Cardiac septum (tissue), 1 donor: Measurements from ENCODE around the gene LIPA. TPM values are rescaled to one million over a fixed set of nuclear protein-coding genes. Genes with fewer than 3 reads are reported as not detected.
A peak's percentile ranks its signal among the peaks of the same experiment; 100 is the strongest.
"Not testable (repeated sequence)": the region's sequence is repeated elsewhere in the genome, so short reads cannot be mapped to it uniquely, and the experiment has no call there.

Source experiments
- DNase-seq: peaks from one replicate; pipeline ENCODE4 v3.0.0-alpha.2; 2020; ENCODE audit warnings: low spot score
- intact Hi-C: fragments of 100-400 bp; cut with DNase I; formaldehyde crosslinking; loops from one replicate; pipeline ENCODE4 v1.14.0; 2022
- long read RNA-seq: library from polyadenylated mRNA; unstranded; transcript quantifications from one replicate; pipeline ENCODE4 v2.0.0, GENCODE V29; 2021
- total RNA-seq: library from RNA; stranded (reverse); fragmentation: NEBNext Ultra II Directional; extraction: Animal tissue kit (Norgen Biotek cat#: 25700); gene quantifications from one replicate; pipeline ENCODE4 v1.2.1, GENCODE V29; 2021
- donor health status: DM: no; HTN: no; CAD: no.

Gene LIPA
- total RNA-seq: 16.0 TPM
- long read RNA-seq, transcript LIPA-202 (10 exons, 2,782 nt): major isoform, 17 of 35 reads
- long read RNA-seq, partial matches to known transcripts: 5 of 35 reads
- long read RNA-seq, other reads (novel, unspliced or antisense): 13 of 35 reads

- intact Hi-C loops: no loop called here
- peak; percentile 97 for DNase-seq
These were observed at the start of gene LIPA for GRCh38 chr10:89251409-89252224. TSS of gene LIPA (minus strand) at chr10:89251775. CDS start at chr10:89247648, 4,127 bp downstream.

GRCh38 chr10:89301232-89301631, 49.7 kb upstream of the LIPA start:
- intact Hi-C loops: loop anchor here (2.0 kb wide), 1 partner anchor 22 kb away; no protein-coding TSS in a partner anchor
- no peak for DNase-seq

GRCh38 chr10:89299031-89299430, 47.5 kb upstream of the LIPA start:
- DNase-seq: no peak
- intact Hi-C loops: no loop called here

- no peak for DNase-seq
- intact Hi-C loops: no loop called here
These were observed 46.2 kb upstream of the LIPA start for GRCh38 chr10:89297791-89298190.

GRCh38 chr10:89297356-89297755, 45.8 kb upstream of the LIPA start:
- no peak for DNase-seq
- intact Hi-C loops: no loop called here

- intact Hi-C loops: no loop called here
- no peak for DNase-seq
These were observed 44.7 kb upstream of the LIPA start for GRCh38 chr10:89296220-89296648.

GRCh38 chr10:89295597-89295996, 44.0 kb upstream of the LIPA start:
- intact Hi-C loops: no loop called here
- no peak for DNase-seq

GRCh38 chr10:89294721-89295239, 43.2 kb upstream of the LIPA start:
- DNase-seq: no peak
- intact Hi-C loops: no loop called here

GRCh38 chr10:89285303-89285702, 33.7 kb upstream of the LIPA start:
- DNase-seq, intact Hi-C loops: not testable (repeated sequence)

- DNase-seq, intact Hi-C loops: not testable (repeated sequence)
These were observed 33.1 kb upstream of the LIPA start for GRCh38 chr10:89284711-89285110.

GRCh38 chr10:89283936-89284475, 32.4 kb upstream of the LIPA start:
- DNase-seq: peak; percentile 78
- intact Hi-C loops: no loop called here

GRCh38 chr10:89283025-89283935, 31.7 kb upstream of the LIPA start:
- DNase-seq: no peak
- intact Hi-C loops: no loop called here

- DNase-seq: no peak
- intact Hi-C loops: no loop called here
These were observed 30.2 kb upstream of the LIPA start for GRCh38 chr10:89281606-89282395.

- DNase-seq: no peak
- intact Hi-C loops: no loop called here
These were observed 28.9 kb upstream of the LIPA start for GRCh38 chr10:89280508-89280907.

GRCh38 chr10:89279421-89279869, 27.9 kb upstream of the LIPA start:
- DNase-seq: no peak
- intact Hi-C loops: loop anchor here (2.0 to 5.0 kb wide), 2 partner anchors 21 to 73 kb away; no protein-coding TSS in a partner anchor

GRCh38 chr10:89278900-89279392, 27.4 kb upstream of the LIPA start:
- intact Hi-C loops: loop anchor here (2.0 to 5.0 kb wide), 2 partner anchors 22 to 73 kb away; no protein-coding TSS in a partner anchor
- no peak for DNase-seq

GRCh38 chr10:89278034-89278535, 26.5 kb upstream of the LIPA start:
- intact Hi-C loops: loop anchor here (2.0 to 5.0 kb wide), 2 partner anchors 23 to 74 kb away; no protein-coding TSS in a partner anchor
- DNase-seq: no peak

GRCh38 chr10:89275383-89275782, 23.8 kb upstream of the LIPA start:
- intact Hi-C loops: loop anchor here (5.0 kb wide), 1 partner anchor 77 kb away; no protein-coding TSS in a partner anchor
- no peak for DNase-seq
